ENCODE measurements around the gene PGM1. TPM values are rescaled to one million over a fixed set of nuclear protein-coding genes. Genes with fewer than 3 reads are reported as not detected.

Gene PGM1
- total and polyA plus RNA-seq, 8 donors = 11.3 to 82.8 (median 28.9) TPM

- intact Hi-C loops (cut with DNase I; ENCODE audit: low total_unique reads) = no loop called here
- no peaks in the 10 kb centered on the region for H3K36me3 ChIP-seq
- no peaks in the 10 kb centered on the region for H3K9me3 ChIP-seq
- no peak for DNase-seq
- no peak overlapping the region for H3K27ac ChIP-seq
- no peaks in the 10 kb centered on the region for H3K27me3 ChIP-seq
- TF ChIP-seq POLR2AphosphoS5 (IDR thresholded peaks at IDR 0.05) = no peak
- no peak for TF ChIP-seq CTCF (IDR thresholded peaks at IDR 0.05)
- no peak for TF ChIP-seq POLR2A (IDR thresholded peaks at IDR 0.05)
- TF ChIP-seq EP300 (IDR thresholded peaks at IDR 0.05) = no peak
- H3K4me3 ChIP-seq = no peak overlapping the region
- 95 to 99% (median 97%) methylated on average over 7 of the region's 7 CpGs for WGBS, 5 donors
- H3K4me1 ChIP-seq = peaks cover 0 to under 1% (median 0%) of the 10 kb centered on the region in 4 donors
Measured at GRCh38 chr1:63607322-63607721, 14.1 kb downstream of the PGM1 start.

- WGBS, 5 donors = 71 to 83% (median 81%) methylated on average over 3 of the region's 3 CpGs
- TF ChIP-seq EP300 (IDR thresholded peaks at IDR 0.05) (no peak), POLR2AphosphoS5 (IDR thresholded peaks at IDR 0.05) (no peak), POLR2A (IDR thresholded peaks at IDR 0.05) (no peak), CTCF (IDR thresholded peaks at IDR 0.05) (no peak)
Measured at GRCh38 chr1:63611231-63611630, 18.0 kb downstream of the PGM1 start.

GRCh38 chr1:63612564-63612963 lies 19.4 kb downstream of the PGM1 start:
- intact Hi-C loops (cut with DNase I; ENCODE audit: low total_unique reads) = no loop called here
- WGBS, 5 donors = 58 to 82% (median 64%) methylated on average over 4 of the region's 4 CpGs
- TF ChIP-seq POLR2AphosphoS5 (IDR thresholded peaks at IDR 0.05) (no peak), EP300 (IDR thresholded peaks at IDR 0.05) (no peak), CTCF (IDR thresholded peaks at IDR 0.05) (no peak), POLR2A (IDR thresholded peaks at IDR 0.05) (no peak)
- Histone ChIP-seq H3K9me3 (no peaks in the 10 kb centered on the region), H3K36me3 (no peaks in the 10 kb centered on the region), H3K27ac (no peak overlapping the region), H3K4me1 (peaks cover 0 to 19% (median 14%) of the 10 kb centered on the region in 4 donors), H3K4me3 (no peak overlapping the region), H3K27me3 (no peaks in the 10 kb centered on the region)
- DNase-seq = no peak

More at GRCh38 chr1:63611231-63611630, 18.0 kb downstream of the PGM1 start:
- DNase-seq = no peak
- Histone ChIP-seq H3K4me1 (peaks cover 0 to 18% (median 13%) of the 10 kb centered on the region in 4 donors), H3K9me3 (no peaks in the 10 kb centered on the region), H3K27me3 (no peaks in the 10 kb centered on the region), H3K27ac (no peak overlapping the region), H3K36me3 (no peaks in the 10 kb centered on the region), H3K4me3 (no peak overlapping the region)
- intact Hi-C loops (cut with DNase I; ENCODE audit: low total_unique reads) = no loop called here

- H3K4me3 ChIP-seq = no peak overlapping the region
- no peaks in the 10 kb centered on the region for H3K27me3 ChIP-seq
- H3K4me1 ChIP-seq = peaks cover 0 to 19% (median 14%) of the 10 kb centered on the region in 4 donors
- no peaks in the 10 kb centered on the region for H3K36me3 ChIP-seq
- H3K27ac ChIP-seq = no peak overlapping the region
- no peaks in the 10 kb centered on the region for H3K9me3 ChIP-seq
- TF ChIP-seq POLR2A (IDR thresholded peaks at IDR 0.05) = no peak
- no peak for TF ChIP-seq EP300 (IDR thresholded peaks at IDR 0.05)
- TF ChIP-seq POLR2AphosphoS5 (IDR thresholded peaks at IDR 0.05) = no peak
- intact Hi-C loops (cut with DNase I; ENCODE audit: low total_unique reads) = no loop called here
- no peak for DNase-seq
Measured at GRCh38 chr1:63612971-63613370, 19.8 kb downstream of the PGM1 start.

GRCh38 chr1:63615768-63616420 lies 22.7 kb downstream of the PGM1 start:
- 32 to 40% (median 35%) methylated on average over 6 of the region's 6 CpGs for WGBS, 5 donors

More at GRCh38 chr1:63615768-63616420, 22.7 kb downstream of the PGM1 start:
- peak; percentile 65 to 87 for DNase-seq
- no peaks in the 10 kb centered on the region for H3K27me3 ChIP-seq
- intact Hi-C loops (cut with DNase I; ENCODE audit: low total_unique reads) = loop anchor here (5.0 kb wide), 1 partner anchor 631 kb away; no protein-coding TSS in a partner anchor
- TF ChIP-seq POLR2A (IDR thresholded peaks at IDR 0.05) (no peak), POLR2AphosphoS5 (IDR thresholded peaks at IDR 0.05) (peak in 1 of 3 donors; percentile 14), CTCF (IDR thresholded peaks at IDR 0.05) (peak in 6 of 7 experiments; percentile 11 to 87 (median 73))
- no peaks in the 10 kb centered on the region for H3K9me3 ChIP-seq
- H3K36me3 ChIP-seq = no peaks in the 10 kb centered on the region
- H3K4me3 ChIP-seq = no peak overlapping the region
- H3K27ac ChIP-seq = no peak overlapping the region
- peaks cover 0 to 19% (median 14%) of the 10 kb centered on the region in 4 donors for H3K4me1 ChIP-seq

Data from stomach (tissue), 9 donors.